ENCODE measurements around the gene KRTAP16-1. TPM values are rescaled to one million over a fixed set of nuclear protein-coding genes. Genes with fewer than 3 reads are reported as not detected.

The KRTAP16-1 gene
- total and polyA plus RNA-seq, 2 of the 8 experiments (the other 6 are each of a cell fraction or from before 2014, with no cell fraction given): not detected

DNA sequence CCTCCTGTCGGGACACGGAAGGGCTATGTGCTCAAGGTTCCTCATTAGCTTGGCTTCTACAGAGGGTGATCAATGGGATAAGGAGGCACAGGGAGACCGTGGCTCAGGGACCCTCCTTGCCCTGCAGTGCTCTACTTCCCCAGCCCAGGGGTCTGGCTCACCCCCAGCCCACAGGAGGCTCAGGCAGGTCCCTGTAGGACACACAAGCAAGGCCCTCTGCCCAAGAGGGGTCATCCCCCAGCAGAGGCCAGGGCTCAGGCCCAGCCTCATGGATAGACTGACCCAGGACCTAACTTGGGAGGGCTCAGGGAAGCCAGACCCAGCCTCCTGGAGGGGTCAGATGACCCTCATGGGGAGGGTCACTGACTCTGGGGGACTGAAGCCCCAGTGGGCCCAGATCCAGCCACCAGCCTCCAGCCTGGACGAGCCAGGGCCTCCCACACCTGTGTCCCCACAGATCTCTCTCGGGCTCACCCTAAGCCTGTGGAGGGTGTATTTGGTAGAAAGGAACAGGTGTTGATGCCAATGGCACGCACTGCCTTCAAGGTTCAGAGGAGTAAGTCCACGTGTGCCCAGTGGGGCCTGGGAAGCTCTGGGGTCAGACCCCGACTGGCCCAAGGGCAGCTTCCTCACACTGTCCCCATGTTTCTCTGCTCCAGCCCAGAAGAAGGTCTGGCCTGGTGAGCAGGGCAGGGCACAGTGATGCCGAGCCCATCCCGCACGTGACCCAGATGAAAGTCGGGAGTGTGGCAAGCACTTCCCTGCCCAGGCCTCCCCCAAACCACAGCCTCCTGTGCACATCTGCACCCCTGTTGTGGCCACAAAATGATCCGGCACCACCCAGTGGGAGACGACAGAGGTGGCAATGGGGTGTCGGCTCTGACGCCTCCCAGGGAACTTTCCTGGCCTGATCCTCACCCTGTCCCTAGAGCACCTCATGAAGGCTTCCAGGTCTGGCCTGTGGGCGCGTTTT is 17.4 kb upstream of the KRTAP16-1 start:
- Histone ChIP-seq H3K36me3 (ENCODE audit: control insufficient read depth in 2 of 4, insufficient read depth in 4 of 4, low read length in 3 of 4) (no peaks in the 10 kb centered on the region), H2BK20ac (ENCODE audit: low read length) (no peak overlapping the region), H3K4me1 (replicated peaks in 1 of 4; ENCODE audit: control insufficient read depth in 3 of 4, insufficient read depth in 4 of 4, low read length in 3 of 4) (no peaks in the 10 kb centered on the region; a peak in 1 of 7 replicates), H4K91ac (replicated peaks; ENCODE audit: insufficient read length, low read length) (no peak overlapping the region), H3K23me2 (ENCODE audit: low read depth, low read length) (no peaks in the 10 kb centered on the region), H2BK120ac (replicated peaks; ENCODE audit: low read depth, low read length) (no peak overlapping the region), H4K5ac (ENCODE audit: insufficient read length, low read depth, low read length) (no peak overlapping the region), H3K9me3 (ENCODE audit: insufficient read depth in 2 of 2, low read depth in 1 of 2, low read length in 1 of 2) (no peaks in the 10 kb centered on the region), H3K23ac (ENCODE audit: insufficient read length) (no peak overlapping the region), H3K14ac (ENCODE audit: insufficient read length) (no peak overlapping the region), H2AK5ac (ENCODE audit: low read depth, low read length) (no peak overlapping the region), H3K27ac (ENCODE audit: low read depth, low read length) (no peak overlapping the region), H4K8ac (ENCODE audit: extremely low read depth, insufficient read depth, low read length) (peak overlapping the region; percentile 76; the same call in 1 of the 2 replicates), H3K4me2 (ENCODE audit: insufficient read depth in 1 of 2, low read depth in 2 of 2, low read length in 2 of 2) (no peak overlapping the region), H3K18ac (ENCODE audit: extremely low read depth, low read length) (no peak overlapping the region; the same call in 1 of the 2 replicates), H2AFZ (ENCODE audit: low read length) (no peak overlapping the region), H3K79me1 (ENCODE audit: low read depth, low read length) (no peaks in the 10 kb centered on the region), H3K27me3 (replicated peaks in 1 of 4; ENCODE audit: control insufficient read depth in 3 of 4, extremely low read depth in 1 of 4, insufficient read depth in 3 of 4, low read length in 3 of 4) (no peaks in the 10 kb centered on the region), H3K56ac (replicated peaks; ENCODE audit: insufficient read length, low read depth, low read length) (no peak overlapping the region), H4K20me1 (replicated peaks in 1 of 2; ENCODE audit: control insufficient read depth in 1 of 2, insufficient read depth in 2 of 2, low read length in 2 of 2) (no peaks in the 10 kb centered on the region), H3K79me2 (ENCODE audit: control insufficient read depth in 1 of 2, insufficient read depth in 2 of 2, low read length in 2 of 2) (no peaks in the 10 kb centered on the region), H3K9ac (replicated peaks in 1 of 4; ENCODE audit: extremely low read depth in 1 of 4, low read depth in 3 of 4, low read length in 3 of 4) (no peak overlapping the region), H3K4me3 (ENCODE audit: extremely low read depth in 1 of 4, insufficient read depth in 2 of 4, low read depth in 3 of 4, low read length in 4 of 4) (no peak overlapping the region), H3K4ac (replicated peaks; ENCODE audit: insufficient read length, low read depth, low read length) (no peak overlapping the region), H2BK5ac (ENCODE audit: low read depth, low read length) (no peak overlapping the region), H2BK12ac (ENCODE audit: low read depth, low read length) (no peak overlapping the region), H2BK15ac (ENCODE audit: low read length) (no peak overlapping the region)
- no peak for DNase-seq (ENCODE audit: low read depth in 1 of 2, low spot score in 2 of 2)
- ChIA-PET POLR2A (ENCODE audit: partially characterized antibody) (no interaction called here), CTCF (ENCODE audit: partially characterized antibody) (interaction anchor here (0.6 to 1.7 kb wide), 2 partner anchors 463 to 868 kb away, joined by 3 to 4 read pairs; no protein-coding TSS in a partner anchor)
- FAIRE-seq: no peak
- WGBS, 2 experiments (ENCODE audit: extremely low coverage in 1 of 2, insufficient coverage in 1 of 2, insufficient read length in 1 of 2, insufficient replicate concordance in 2 of 2, low coverage in 1 of 2, low lambda C conversion rate in 2 of 2, missing lambda C conversion rate in 1 of 2): 89% methylated on average over 16 of the region's 18 CpGs; no CpG with 5 or more reads in 1 of the 2 experiments
- TF ChIP-seq EZH2 (IDR thresholded peaks at IDR 0.05; ENCODE audit: low read depth, low read length, severe bottlenecking) (no peak), HDAC2 (IDR thresholded peaks at IDR 0.05; ENCODE audit: borderline replicate concordance in 1 of 2, low read depth in 2 of 2, low read length in 2 of 2) (no peak), EP300 (IDR thresholded peaks at IDR 0.05; ENCODE audit: borderline replicate concordance in 1 of 2, low read depth in 2 of 2, low read length in 2 of 2) (no peak), GABPA (IDR thresholded peaks at IDR 0.05; ENCODE audit: borderline replicate concordance, insufficient read depth, low read length) (no peak), CHD2 (IDR thresholded peaks at IDR 0.05; ENCODE audit: low read length) (no peak), ASH2L (IDR thresholded peaks at IDR 0.05; ENCODE audit: low read length) (no peak), KDM1A (IDR thresholded peaks at IDR 0.05; ENCODE audit: borderline replicate concordance, low read length) (no peak), POLR2A (IDR thresholded peaks at IDR 0.05; ENCODE audit: control extremely low read depth in 1 of 2, low read depth in 2 of 2, low read length in 2 of 2) (no peak), RFX5 (IDR thresholded peaks at IDR 0.05; ENCODE audit: borderline replicate concordance, low read depth, low read length) (no peak), SP2 (IDR thresholded peaks at IDR 0.05; ENCODE audit: low read length) (no peak)
- TF ChIP-seq, protein P1, sequence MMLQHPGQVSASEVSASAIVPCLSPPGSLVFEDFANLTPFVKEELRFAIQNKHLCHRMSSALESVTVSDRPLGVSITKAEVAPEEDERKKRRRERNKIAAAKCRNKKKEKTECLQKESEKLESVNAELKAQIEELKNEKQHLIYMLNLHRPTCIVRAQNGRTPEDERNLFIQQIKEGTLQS (IDR thresholded peaks at IDR 0.05; ENCODE audit: insufficient read depth, low read depth, low read length): no peak
